ENCODE results near the gene LIMS1.

LIMS1 gene

GRCh38 chr2:108573061-108573460, 38.8 kb downstream of the LIMS1 start:
- Histone ChIP-seq H3K27ac (ENCODE audit: low read depth, low read length) (no peak overlapping the region), H3K79me2 (ENCODE audit: insufficient read depth, low read length) (no peaks in the 10 kb centered on the region), H3K9me2 (replicated peaks; ENCODE audit: insufficient read depth, low read length) (no peaks in the 10 kb centered on the region), H4K20me1 (ENCODE audit: low read depth, low read length) (peaks cover 12% of the 10 kb centered on the region; the same call in 1 of the 2 replicates), H3K4me2 (ENCODE audit: low read depth, low read length, poor library complexity, severe bottlenecking) (no peak overlapping the region), H3K9ac (ENCODE audit: low read length) (no peak overlapping the region), H3K9me3 (ENCODE audit: insufficient read depth, low read length) (no peaks in the 10 kb centered on the region), H2AFZ (ENCODE audit: low read depth, low read length, severe bottlenecking) (no peak overlapping the region), H3K4me3 (ENCODE audit: insufficient read depth, low read length, poor library complexity, severe bottlenecking) (no peak overlapping the region), H3K36me3 (ENCODE audit: low read length) (no peaks in the 10 kb centered on the region), H3F3A (ENCODE audit: insufficient read depth) (no peaks in the 10 kb centered on the region), H3K27me3 (ENCODE audit: low read length) (no peaks in the 10 kb centered on the region)
- TF ChIP-seq EZH2phosphoT487 (conservative IDR thresholded peaks at IDR 0.05; ENCODE audit: low read length) (no peak), CTCF (IDR thresholded peaks at IDR 0.05; ENCODE audit: insufficient read depth, low read length, poor library complexity, severe bottlenecking) (no peak)

- no peaks in the 10 kb centered on the region for H3K36me3 ChIP-seq (ENCODE audit: low read length)
- H3F3A ChIP-seq (ENCODE audit: insufficient read depth), result no peaks in the 10 kb centered on the region
- no peaks in the 10 kb centered on the region for H3K9me2 ChIP-seq (replicated peaks; ENCODE audit: insufficient read depth, low read length)
- no peak overlapping the region for H2AFZ ChIP-seq (ENCODE audit: low read depth, low read length, severe bottlenecking)
- no peak overlapping the region for H3K27ac ChIP-seq (ENCODE audit: low read depth, low read length)
- H3K4me3 ChIP-seq (ENCODE audit: insufficient read depth, low read length, poor library complexity, severe bottlenecking), result no peak overlapping the region
- TF ChIP-seq EZH2phosphoT487 (conservative IDR thresholded peaks at IDR 0.05; ENCODE audit: low read length) (no peak), CTCF (IDR thresholded peaks at IDR 0.05; ENCODE audit: insufficient read depth, low read length, poor library complexity, severe bottlenecking) (no peak)
- H3K79me2 ChIP-seq (ENCODE audit: insufficient read depth, low read length), result no peaks in the 10 kb centered on the region
- H3K9me3 ChIP-seq (ENCODE audit: insufficient read depth, low read length), result no peaks in the 10 kb centered on the region
- H3K4me2 ChIP-seq (ENCODE audit: low read depth, low read length, poor library complexity, severe bottlenecking), result no peak overlapping the region
- H3K27me3 ChIP-seq (ENCODE audit: low read length), result no peaks in the 10 kb centered on the region
- peaks cover 12% of the 10 kb centered on the region; the same call in 1 of the 2 replicates for H4K20me1 ChIP-seq (ENCODE audit: low read depth, low read length)
- no peak overlapping the region for H3K9ac ChIP-seq (ENCODE audit: low read length)
These were observed 40.1 kb downstream of the LIMS1 start for GRCh38 chr2:108574332-108574731.

GRCh38 chr2:108575132-108575966, 41.1 kb downstream of the LIMS1 start:
- Histone ChIP-seq H3K36me3 (ENCODE audit: low read length) (no peaks in the 10 kb centered on the region), H3K4me3 (ENCODE audit: insufficient read depth, low read length, poor library complexity, severe bottlenecking) (no peak overlapping the region), H3K9me2 (replicated peaks; ENCODE audit: insufficient read depth, low read length) (no peaks in the 10 kb centered on the region), H3K27ac (ENCODE audit: low read depth, low read length) (no peak overlapping the region), H3K9me3 (ENCODE audit: insufficient read depth, low read length) (no peaks in the 10 kb centered on the region), H3K79me2 (ENCODE audit: insufficient read depth, low read length) (no peaks in the 10 kb centered on the region), H3F3A (ENCODE audit: insufficient read depth) (no peaks in the 10 kb centered on the region), H3K9ac (ENCODE audit: low read length) (no peak overlapping the region), H4K20me1 (ENCODE audit: low read depth, low read length) (peaks cover 12% of the 10 kb centered on the region; the same call in 1 of the 2 replicates), H3K27me3 (ENCODE audit: low read length) (no peaks in the 10 kb centered on the region), H2AFZ (ENCODE audit: low read depth, low read length, severe bottlenecking) (no peak overlapping the region), H3K4me2 (ENCODE audit: low read depth, low read length, poor library complexity, severe bottlenecking) (no peak overlapping the region)
- TF ChIP-seq CTCF (IDR thresholded peaks at IDR 0.05; ENCODE audit: insufficient read depth, low read length, poor library complexity, severe bottlenecking), result no peak
- TF ChIP-seq EZH2phosphoT487 (conservative IDR thresholded peaks at IDR 0.05; ENCODE audit: low read length), result no peak

All from SU-DHL-6 (cell line).